Heart left ventricle (tissue), 16 donors: ENCODE data around the gene MED27. TPM values are rescaled to one million over a fixed set of nuclear protein-coding genes. Genes with fewer than 3 reads are reported as not detected.

Experiments
- ATAC-seq, 4 donors: fragments of 200-7000 bp; cut with Tn5 transposase; one replicate each; pipeline ENCODE4 v1.9.1; 2020 to 2022; ENCODE audit warnings: moderate library complexity in 4 of 4, mild to moderate bottlenecking in 3 of 4, moderate number of reproducible peaks in 1 of 4
- DNase-seq, 5 donors: peaks; one replicate each; pipeline ENCODE4 v3.0.0-alpha.2; 2020
- H3K27ac ChIP-seq, 12 donors: fragments of 200-600 bp; sonication (generic) in 4 of 12; one replicate each; pipeline versions ENCODE4 v1.5.0 to v1.8.0; 2016 to 2022; ENCODE audit warnings: mild to moderate bottlenecking in 2 of 12
- H3K27me3 ChIP-seq, 9 donors: fragments of 200-600 bp; sonication (generic) in 2 of 9; one replicate each; pipeline versions ENCODE4 v1.5.1 to v1.8.0; 2016 to 2022; ENCODE audit warnings: mild to moderate bottlenecking in 3 of 9
- H3K36me3 ChIP-seq, 9 donors: fragments of 200-600 bp; sonication (generic) in 2 of 9; one replicate each; pipeline versions ENCODE4 v1.5.0 to v1.8.0; 2018 to 2022; ENCODE audit warnings: mild to moderate bottlenecking in 2 of 9
- H3K4me1 ChIP-seq, 12 donors: fragments of 200-600 bp; sonication (generic) in 4 of 12; one replicate each; pipeline versions ENCODE4 v1.5.0 to v1.8.0; 2016 to 2022; ENCODE audit warnings: mild to moderate bottlenecking in 3 of 12
- H3K4me3 ChIP-seq, 12 donors: fragments of 200-600 bp; sonication (generic) in 4 of 12; one replicate each; pipeline versions ENCODE4 v1.5.0 to v1.8.0; 2017 to 2022; ENCODE audit warnings: mild to moderate bottlenecking in 9 of 12, moderate library complexity in 4 of 12
- H3K9me3 ChIP-seq, 12 donors: fragments of 200-600 bp; sonication (generic) in 4 of 12; one replicate each; pipeline versions ENCODE4 v1.5.0 to v1.8.0; 2016 to 2022; ENCODE audit warnings: mild to moderate bottlenecking in 1 of 12
- CTCF ChIP-seq, 12 donors: fragments of 200-600 bp; sonication (generic) in 4 of 12; IDR thresholded peaks; one replicate each; pipeline versions ENCODE4 v1.5.0 to v1.8.0; 2018 to 2022; ENCODE audit warnings: antibody characterized with exemption in 12 of 12, mild to moderate bottlenecking in 5 of 12
- POLR2A ChIP-seq, 2 donors: fragments of 450-650 bp; IDR thresholded peaks; one replicate each; pipeline ENCODE4 v1.6.1; 2017; ENCODE audit warnings: antibody characterized with exemption in 2 of 2, mild to moderate bottlenecking in 2 of 2, moderate library complexity in 2 of 2
- WGBS, 4 donors: extraction: QIAGEN DNeasy Blood & Tissue Kit in 2 of 4; methylation state at CpG; one replicate each; pipeline versions ENCODE4 v1.1.5 to v1.1.7; 2013 to 2018; 5-methylcytosine and 5-hydroxymethylcytosine counted together
- intact Hi-C, 10 donors: fragments of 100-400 bp; cut with DNase I; formaldehyde crosslinking; loops; one replicate each; pipeline versions ENCODE4 v1.11.1 to v1.14.2; 2022
- polyA plus RNA-seq, 2 donors: library from polyadenylated mRNA; stranded (reverse); fragments of 200-250 nt; gene quantifications; one replicate each; pipeline ENCODE4 v1.2.3, GENCODE V29; 2013
- total RNA-seq, 9 donors: library from RNA; depleted of rRNA in 2 of 9; stranded (reverse); fragments of >200 nt in 2 of 9; fragmentation: NEBNext Ultra II Directional in 3 of 9; extraction: Animal tissue kit (Norgen Biotek cat#: 25700) in 3 of 9; gene quantifications; one replicate each; pipeline versions ENCODE4 v1.1.0 to v1.2.4, GENCODE V29; 2016 to 2023
- donor health status: ischemic (EF 13 %, LVEDD 7.1; RV severe dilation, severe dysfunction).
- donor health status: healthy with polysubstance abuse.
- donor health status: DM: no; HTN: yes; CAD: no.
- donor health status: DM: no; HTN: no; CAD: no.
- donor health status: ischemic (EF 25% LVEDD 6.9; RV normal size, moderate dysfunction).
- donor health status: ischemic (EF 25% LVEDD 5.7; RV mildly dilated, moderate dysfunction).
- donor health status: healthy.
- donor health status: DM: yes; HTN: yes; CAD: no.
- donor health status: ischemic (EF 35%, LVEDD 5.7; RV mildly dilated, moderate dysfunction).
- donor health status: nonischemic (EF 11% LVEDD 7.7; RV severe dilation, severe dysfunction).
- donor health status: DM: yes; HTN: yes; CAD: no.
- donor health status: PGD.
- donor health status: ischemic (EF 29% LVEDD 5.4; RV normal size, mild dysfunction).
- donor health status: nonischemic (EF 23%, LVEDD 6.1; RV moderate dilation, normal function).

MED27 gene
- total and polyA plus RNA-seq, 11 donors, result 14.3 to 23.0 (median 15.6) TPM

- Histone ChIP-seq H3K27ac (no peak overlapping the region), H3K9me3 (peaks cover 0 to 15% (median 9%) of the 10 kb centered on the region in 12 donors), H3K36me3 (no peaks in the 10 kb centered on the region), H3K4me3 (no peak overlapping the region), H3K4me1 (no peaks in the 10 kb centered on the region), H3K27me3 (peaks cover 0 to 24% (median 0%) of the 10 kb centered on the region in 9 donors)
- DNase-seq (peak in 1 of 5 donors; percentile 10), ATAC-seq (no peak)
- no peak for TF ChIP-seq POLR2A (IDR thresholded peaks at IDR 0.05)
- no peak for TF ChIP-seq CTCF (IDR thresholded peaks at IDR 0.05)
- WGBS, 4 donors, result 74 to 87% (median 80%) methylated on average over 18 of the region's 18 CpGs
- intact Hi-C loops, result loop anchor here in 3 of 10 donors (2.0 to 10.0 kb wide), 4 partner anchors 129 to 401 kb away; no protein-coding TSS in a partner anchor
Observed at GRCh38 chr9:131836021-131836420, 243.6 kb downstream of the MED27 start.

DNA sequence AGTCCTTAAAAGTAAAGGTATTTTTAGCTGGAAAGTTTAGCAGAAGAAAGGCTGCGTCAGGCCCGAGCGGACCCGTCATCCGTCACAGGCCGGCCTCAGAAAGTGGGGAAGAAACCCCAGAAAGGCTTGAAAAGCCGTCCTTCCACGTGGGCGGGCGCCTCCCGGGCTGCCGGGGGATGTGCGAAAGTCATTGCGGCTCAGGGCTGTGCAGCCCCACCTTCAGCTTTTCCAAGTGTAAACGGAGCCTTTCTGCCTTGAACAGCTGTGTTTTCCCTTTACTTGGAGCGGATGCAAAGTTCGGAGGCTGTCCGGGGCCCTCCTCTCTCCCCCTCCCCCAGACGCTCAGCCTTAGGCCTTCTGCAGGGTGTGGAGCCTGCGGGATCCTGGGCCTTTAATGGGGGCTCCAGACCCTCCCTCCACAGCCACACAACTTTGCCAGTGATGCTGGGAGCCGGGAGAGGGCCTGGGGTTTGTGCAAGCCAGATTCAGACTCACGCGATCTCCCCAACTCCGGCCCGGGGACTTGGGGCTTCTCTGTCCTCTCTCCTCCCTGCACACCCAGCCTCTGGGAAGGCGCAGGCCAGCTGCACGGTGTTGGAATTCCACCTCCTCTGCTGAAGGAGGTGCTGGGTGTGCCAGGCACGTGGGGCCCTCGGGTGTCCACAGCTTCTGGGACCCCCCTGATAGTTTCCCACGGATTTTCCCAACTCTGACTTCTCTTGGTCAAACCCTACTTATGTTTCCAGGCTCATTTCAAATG lies 244.3 kb downstream of the MED27 start:
- 42 to 51% (median 49%) methylated on average over 27 to 30 of the region's 30 CpGs for WGBS, 4 donors
- peak overlapping the region in 3 of 12 donors; percentile 5 to 26 (median 15) for H3K4me3 ChIP-seq
- intact Hi-C loops, result loop anchor here in 2 of 10 donors (5.0 to 10.0 kb wide), 3 partner anchors 129 to 402 kb away; no protein-coding TSS in a partner anchor

GRCh38 chr9:131834721-131835120 lies 244.9 kb downstream of the MED27 start:
- intact Hi-C loops, result loop anchor here in 2 of 10 donors (5.0 to 10.0 kb wide), 3 partner anchors 130 to 403 kb away; no protein-coding TSS in a partner anchor
- DNase-seq, result peak in 2 of 5 donors; percentile 3 to 31
- peaks cover 0 to 19% (median 0%) of the 10 kb centered on the region in 9 donors for H3K27me3 ChIP-seq
- no peaks in the 10 kb centered on the region for H3K4me1 ChIP-seq
- H3K36me3 ChIP-seq, result no peaks in the 10 kb centered on the region
- WGBS, 4 donors, result 55 to 62% (median 57%) methylated on average over 15 of the region's 15 CpGs
- no peak for ATAC-seq
- peaks cover 0 to 15% (median 9%) of the 10 kb centered on the region in 12 donors for H3K9me3 ChIP-seq
- peak overlapping the region in 2 of 12 donors; percentile 15 to 26 for H3K4me3 ChIP-seq
- no peak for TF ChIP-seq POLR2A (IDR thresholded peaks at IDR 0.05)
- TF ChIP-seq CTCF (IDR thresholded peaks at IDR 0.05), result no peak
- H3K27ac ChIP-seq, result peak overlapping the region in 1 of 12 donors; percentile 19

More for the DNA sequence above, 244.3 kb downstream of the MED27 start:
- no peaks in the 10 kb centered on the region for H3K4me1 ChIP-seq
- no peak for TF ChIP-seq POLR2A (IDR thresholded peaks at IDR 0.05)
- TF ChIP-seq CTCF (IDR thresholded peaks at IDR 0.05), result no peak
- H3K9me3 ChIP-seq, result peaks cover 0 to 15% (median 9%) of the 10 kb centered on the region in 12 donors
- no peaks in the 10 kb centered on the region for H3K36me3 ChIP-seq
- peak overlapping the region in 2 of 12 donors; percentile 6 to 49 for H3K27ac ChIP-seq
- H3K27me3 ChIP-seq, result peaks cover 0 to 24% (median 0%) of the 10 kb centered on the region in 9 donors
- ATAC-seq (peak in 1 of 4 donors; percentile 53), DNase-seq (peak in 3 of 5 donors; percentile 21 to 56 (median 25))

DNA sequence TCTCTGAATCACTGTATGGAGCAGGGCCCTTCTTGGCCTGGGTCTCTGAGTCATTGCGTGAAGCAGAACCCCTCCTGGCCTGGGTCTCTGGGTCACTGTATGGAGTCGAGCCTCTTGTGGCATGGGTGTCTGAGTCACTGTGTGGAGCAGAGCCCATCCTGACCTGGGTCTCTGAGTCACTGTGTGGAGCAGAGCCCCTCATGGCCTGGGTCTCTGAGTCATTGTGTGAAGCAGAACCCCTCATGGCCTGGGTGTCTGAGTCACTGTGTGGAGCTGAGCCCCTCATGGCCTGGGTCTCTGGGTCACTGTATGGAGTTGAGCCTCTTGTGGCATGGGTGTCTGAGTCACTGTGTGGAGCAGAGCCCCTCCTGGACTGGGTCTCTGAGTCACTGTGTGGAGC lies 245.8 kb downstream of the MED27 start:
- DNase-seq, result peak in 1 of 5 donors; percentile 0
- TF ChIP-seq POLR2A (IDR thresholded peaks at IDR 0.05), result no peak
- TF ChIP-seq CTCF (IDR thresholded peaks at IDR 0.05), result no peak
- Histone ChIP-seq H3K36me3 (no peaks in the 10 kb centered on the region), H3K27me3 (peaks cover 0 to 12% (median 0%) of the 10 kb centered on the region in 9 donors), H3K4me1 (no peaks in the 10 kb centered on the region), H3K9me3 (peaks cover 0 to 15% (median 9%) of the 10 kb centered on the region in 12 donors), H3K4me3 (no peak overlapping the region), H3K27ac (no peak overlapping the region)
- no peak for ATAC-seq
- intact Hi-C loops, result loop anchor here in 1 of 10 donors (10.0 kb wide), 2 partner anchors 131 to 401 kb away; no protein-coding TSS in a partner anchor
- WGBS, 4 donors, result 96 to 100% (median 97%) methylated on average over 2 of the region's 2 CpGs
